Tibial nerve (tissue), 4 donors: ENCODE results near the gene BBC3.
A peak's percentile ranks its signal among the peaks of the same experiment; 100 is the strongest.

ENCODE experiments used
- EP300 ChIP-seq, 2 donors: sonication (generic); formaldehyde crosslinking; IDR thresholded peaks; one replicate each; pipeline ENCODE4 v1.6.1; 2017; ENCODE audit warnings: antibody characterized with exemption in 2 of 2, mild to moderate bottlenecking in 1 of 2
- POLR2A ChIP-seq, 2 donors: fragments of 450-650 bp; IDR thresholded peaks; one replicate each; pipeline ENCODE4 v1.6.1; 2017; ENCODE audit warnings: antibody characterized with exemption in 2 of 2, mild to moderate bottlenecking in 2 of 2, moderate library complexity in 2 of 2
- TF ChIP-seq, protein P1 (sequence below), 5 experiments: fragments of 200-600 bp in 3 of 5; fragments of 450-650 bp in 2 of 5; sonication (generic) in 3 of 5; IDR thresholded peaks; one replicate each; pipeline ENCODE4 v1.5.1; 2016 to 2019; ENCODE audit warnings: antibody characterized with exemption in 5 of 5, mild to moderate bottlenecking in 3 of 5, moderate library complexity in 2 of 5

DNA sequence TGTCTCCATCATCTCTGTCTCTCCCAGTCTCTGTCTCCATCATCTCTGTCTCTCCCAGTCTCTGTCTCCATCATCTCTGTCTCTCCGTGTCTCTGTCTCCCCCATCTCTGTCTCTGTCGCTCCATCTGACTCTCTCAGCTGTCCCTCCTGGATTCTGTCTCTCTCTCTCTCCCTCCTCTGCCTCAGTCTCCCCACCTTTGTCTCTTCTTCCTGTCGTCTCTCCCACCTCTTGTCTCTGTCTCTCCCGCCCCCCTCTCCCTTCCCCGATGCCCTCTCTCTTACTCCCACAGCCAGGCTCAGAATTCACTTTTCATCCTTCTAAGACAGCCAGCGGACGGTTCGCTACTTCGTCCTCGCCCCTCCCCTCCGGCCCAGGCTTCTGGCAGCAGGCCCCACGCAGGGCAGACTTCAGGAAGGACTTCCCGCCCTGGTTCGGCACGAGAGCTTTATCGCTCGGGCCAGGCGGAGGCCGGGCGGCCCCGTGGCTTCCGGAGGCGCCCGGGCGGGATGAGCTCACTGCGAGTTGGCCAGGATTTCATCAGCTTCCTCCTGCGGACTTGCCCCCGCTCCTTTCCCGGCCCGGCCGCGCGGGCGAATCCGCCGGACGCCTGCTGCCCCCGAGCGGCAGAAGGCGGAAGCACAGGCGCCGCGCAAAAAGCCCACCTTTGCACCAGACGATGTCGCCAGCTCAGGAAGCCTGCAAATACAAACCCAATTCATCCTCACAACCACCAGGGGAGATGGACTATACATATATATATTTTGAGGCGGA lies 13.0 kb upstream of the BBC3 start:
- TF ChIP-seq, protein P1, sequence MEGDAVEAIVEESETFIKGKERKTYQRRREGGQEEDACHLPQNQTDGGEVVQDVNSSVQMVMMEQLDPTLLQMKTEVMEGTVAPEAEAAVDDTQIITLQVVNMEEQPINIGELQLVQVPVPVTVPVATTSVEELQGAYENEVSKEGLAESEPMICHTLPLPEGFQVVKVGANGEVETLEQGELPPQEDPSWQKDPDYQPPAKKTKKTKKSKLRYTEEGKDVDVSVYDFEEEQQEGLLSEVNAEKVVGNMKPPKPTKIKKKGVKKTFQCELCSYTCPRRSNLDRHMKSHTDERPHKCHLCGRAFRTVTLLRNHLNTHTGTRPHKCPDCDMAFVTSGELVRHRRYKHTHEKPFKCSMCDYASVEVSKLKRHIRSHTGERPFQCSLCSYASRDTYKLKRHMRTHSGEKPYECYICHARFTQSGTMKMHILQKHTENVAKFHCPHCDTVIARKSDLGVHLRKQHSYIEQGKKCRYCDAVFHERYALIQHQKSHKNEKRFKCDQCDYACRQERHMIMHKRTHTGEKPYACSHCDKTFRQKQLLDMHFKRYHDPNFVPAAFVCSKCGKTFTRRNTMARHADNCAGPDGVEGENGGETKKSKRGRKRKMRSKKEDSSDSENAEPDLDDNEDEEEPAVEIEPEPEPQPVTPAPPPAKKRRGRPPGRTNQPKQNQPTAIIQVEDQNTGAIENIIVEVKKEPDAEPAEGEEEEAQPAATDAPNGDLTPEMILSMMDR (IDR thresholded peaks at IDR 0.05): peak; percentile 99 to 100 (median 99)
- peak in 1 of 2 donors; percentile 16 for TF ChIP-seq POLR2A (IDR thresholded peaks at IDR 0.05)
- TF ChIP-seq EP300 (IDR thresholded peaks at IDR 0.05): peak; percentile 63 to 90
